ENCODE results near the gene ZDHHC18.
"Not testable (repeated sequence)": the region's sequence is repeated elsewhere in the genome, so short reads cannot be mapped to it uniquely, and the experiment has no call there.

ZDHHC18 gene

GRCh38 chr1:26839779-26840178 is 13.3 kb downstream of the ZDHHC18 start:
- no peak overlapping the region for H2AFZ ChIP-seq (ENCODE audit: insufficient read depth, low read length, poor library complexity)

GRCh38 chr1:26844424-26845196 is 18.1 kb downstream of the ZDHHC18 start:
- no peak overlapping the region for H2BK12ac ChIP-seq (ENCODE audit: low read length)
- no peak overlapping the region for H3K4me3 ChIP-seq (ENCODE audit: low read depth, low read length)
- no peaks in the 10 kb centered on the region for H3K79me2 ChIP-seq (ENCODE audit: control insufficient read depth, insufficient read depth, low read length, poor library complexity)
- H3K9me3 ChIP-seq (ENCODE audit: insufficient read depth, low read depth, low read length), result no peaks in the 10 kb centered on the region
- no peak overlapping the region for H3K18ac ChIP-seq (ENCODE audit: low read length)
- no peak overlapping the region for H4K91ac ChIP-seq (ENCODE audit: low read depth, low read length)
- H3K14ac ChIP-seq (ENCODE audit: low read length), result no peak overlapping the region
- no peak overlapping the region for H3K4me2 ChIP-seq (ENCODE audit: low read length)
- H3K27me3 ChIP-seq (ENCODE audit: insufficient read depth, low read length), result no peaks in the 10 kb centered on the region
- H2BK5ac ChIP-seq (ENCODE audit: low read depth, low read length, poor library complexity), result no peak overlapping the region
- H3K4ac ChIP-seq (ENCODE audit: low read depth, low read length), result no peak overlapping the region
- H3K79me1 ChIP-seq (ENCODE audit: low read length), result no peaks in the 10 kb centered on the region
- peaks cover 29 to 43% of the 10 kb centered on the region in 2 experiments for H3K36me3 ChIP-seq (ENCODE audit: control insufficient read depth in 1 of 2, insufficient read depth in 2 of 2, low read length in 2 of 2)
- no peak overlapping the region for H3K23ac ChIP-seq (ENCODE audit: low read length)
- no peak overlapping the region for H4K12ac ChIP-seq (ENCODE audit: low read depth, low read length)
- H3K27ac ChIP-seq (ENCODE audit: low read depth, low read length), result no peak overlapping the region
- H2BK120ac ChIP-seq (ENCODE audit: insufficient read depth, low read length, poor library complexity), result no peak overlapping the region
- WGBS (ENCODE audit: extremely low coverage, insufficient coverage, insufficient read length), result no CpG with 5 or more reads among the region's 13 CpGs
- DNase-seq, result peak in 1 of 2 donors; percentile 29
- no peak overlapping the region for H2AFZ ChIP-seq (ENCODE audit: insufficient read depth, low read length, poor library complexity)
- no peak overlapping the region for H4K8ac ChIP-seq (ENCODE audit: low read depth, low read length)
- H2AK5ac ChIP-seq (ENCODE audit: low read length), result no peak overlapping the region
- no peaks in the 10 kb centered on the region for H3K4me1 ChIP-seq (ENCODE audit: control insufficient read depth in 1 of 2, insufficient read depth in 2 of 2, low read length in 2 of 2)
- no peak overlapping the region for H3K9ac ChIP-seq (ENCODE audit: low read length)

More at GRCh38 chr1:26839779-26840178, 13.3 kb downstream of the ZDHHC18 start:
- Histone ChIP-seq H2AK5ac (ENCODE audit: low read length) (no peak overlapping the region), H2BK120ac (ENCODE audit: insufficient read depth, low read length, poor library complexity) (no peak overlapping the region), H3K4ac (ENCODE audit: low read depth, low read length) (no peak overlapping the region), H2BK5ac (ENCODE audit: low read depth, low read length, poor library complexity) (no peak overlapping the region), H3K4me2 (ENCODE audit: low read length) (no peak overlapping the region), H3K18ac (ENCODE audit: low read length) (no peak overlapping the region), H4K91ac (ENCODE audit: low read depth, low read length) (no peak overlapping the region), H3K9me3 (ENCODE audit: insufficient read depth, low read depth, low read length) (no peaks in the 10 kb centered on the region), H3K27ac (ENCODE audit: low read depth, low read length) (no peak overlapping the region), H3K79me1 (ENCODE audit: low read length) (no peaks in the 10 kb centered on the region), H3K4me3 (ENCODE audit: low read depth, low read length) (no peak overlapping the region), H3K23ac (ENCODE audit: low read length) (no peak overlapping the region), H3K27me3 (ENCODE audit: insufficient read depth, low read length) (no peaks in the 10 kb centered on the region), H4K12ac (ENCODE audit: low read depth, low read length) (no peak overlapping the region), H4K8ac (ENCODE audit: low read depth, low read length) (no peak overlapping the region), H3K14ac (ENCODE audit: low read length) (no peak overlapping the region), H3K79me2 (ENCODE audit: control insufficient read depth, insufficient read depth, low read length, poor library complexity) (no peaks in the 10 kb centered on the region), H2BK12ac (ENCODE audit: low read length) (no peak overlapping the region), H3K4me1 (ENCODE audit: control insufficient read depth in 1 of 2, insufficient read depth in 2 of 2, low read length in 2 of 2) (no peaks in the 10 kb centered on the region), H3K36me3 (ENCODE audit: control insufficient read depth in 1 of 2, insufficient read depth in 2 of 2, low read length in 2 of 2) (peaks cover 33 to 35% of the 10 kb centered on the region in 2 experiments), H3K9ac (ENCODE audit: low read length) (no peak overlapping the region)
- WGBS (ENCODE audit: extremely low coverage, insufficient coverage, insufficient read length), result no CpG with 5 or more reads among the region's 6 CpGs
- DNase-seq, result no peak

GRCh38 chr1:26847826-26848225 is 21.3 kb downstream of the ZDHHC18 start:
- not testable (repeated sequence) for H3K27ac ChIP-seq (ENCODE audit: low read depth, low read length); H3K4ac ChIP-seq (ENCODE audit: low read depth, low read length); H2BK12ac ChIP-seq (ENCODE audit: low read length); H3K23ac ChIP-seq (ENCODE audit: low read length); H4K91ac ChIP-seq (ENCODE audit: low read depth, low read length); H3K4me1 ChIP-seq (ENCODE audit: control insufficient read depth in 1 of 2, insufficient read depth in 2 of 2, low read length in 2 of 2); H3K79me2 ChIP-seq (ENCODE audit: control insufficient read depth, insufficient read depth, low read length, poor library complexity); H3K27me3 ChIP-seq (ENCODE audit: insufficient read depth, low read length); H3K9me3 ChIP-seq (ENCODE audit: insufficient read depth, low read depth, low read length); H4K8ac ChIP-seq (ENCODE audit: low read depth, low read length); H2AFZ ChIP-seq (ENCODE audit: insufficient read depth, low read length, poor library complexity); H3K4me3 ChIP-seq (ENCODE audit: low read depth, low read length); H2BK5ac ChIP-seq (ENCODE audit: low read depth, low read length, poor library complexity); DNase-seq; H3K79me1 ChIP-seq (ENCODE audit: low read length); H2BK120ac ChIP-seq (ENCODE audit: insufficient read depth, low read length, poor library complexity); H3K9ac ChIP-seq (ENCODE audit: low read length); H3K4me2 ChIP-seq (ENCODE audit: low read length); H2AK5ac ChIP-seq (ENCODE audit: low read length); H4K12ac ChIP-seq (ENCODE audit: low read depth, low read length); H3K14ac ChIP-seq (ENCODE audit: low read length); H3K18ac ChIP-seq (ENCODE audit: low read length)
- WGBS (ENCODE audit: extremely low coverage, insufficient coverage, insufficient read length), result no CpG with 5 or more reads among the region's 6 CpGs
- H3K36me3 ChIP-seq (ENCODE audit: control insufficient read depth in 1 of 2, insufficient read depth in 2 of 2, low read length in 2 of 2), result peaks cover 49 to 59% of the 10 kb centered on the region in 2 experiments

GRCh38 chr1:26848499-26848898 is 22.0 kb downstream of the ZDHHC18 start:
- Histone ChIP-seq H3K4ac (ENCODE audit: low read depth, low read length) (no peak overlapping the region), H3K4me1 (ENCODE audit: control insufficient read depth in 1 of 2, insufficient read depth in 2 of 2, low read length in 2 of 2) (no peaks in the 10 kb centered on the region), H3K36me3 (ENCODE audit: control insufficient read depth in 1 of 2, insufficient read depth in 2 of 2, low read length in 2 of 2) (peaks cover 53 to 63% of the 10 kb centered on the region in 2 experiments), H3K27ac (ENCODE audit: low read depth, low read length) (no peak overlapping the region), H2AK5ac (ENCODE audit: low read length) (no peak overlapping the region), H3K14ac (ENCODE audit: low read length) (no peak overlapping the region), H3K9me3 (ENCODE audit: insufficient read depth, low read depth, low read length) (no peaks in the 10 kb centered on the region), H3K18ac (ENCODE audit: low read length) (no peak overlapping the region), H4K8ac (ENCODE audit: low read depth, low read length) (no peak overlapping the region), H3K9ac (ENCODE audit: low read length) (no peak overlapping the region), H3K4me2 (ENCODE audit: low read length) (no peak overlapping the region), H2BK5ac (ENCODE audit: low read depth, low read length, poor library complexity) (no peak overlapping the region), H2AFZ (ENCODE audit: insufficient read depth, low read length, poor library complexity) (no peak overlapping the region), H3K79me1 (ENCODE audit: low read length) (no peaks in the 10 kb centered on the region), H3K23ac (ENCODE audit: low read length) (no peak overlapping the region), H2BK120ac (ENCODE audit: insufficient read depth, low read length, poor library complexity) (no peak overlapping the region), H3K27me3 (ENCODE audit: insufficient read depth, low read length) (no peaks in the 10 kb centered on the region), H4K12ac (ENCODE audit: low read depth, low read length) (no peak overlapping the region), H3K4me3 (ENCODE audit: low read depth, low read length) (no peak overlapping the region), H4K91ac (ENCODE audit: low read depth, low read length) (no peak overlapping the region), H3K79me2 (ENCODE audit: control insufficient read depth, insufficient read depth, low read length, poor library complexity) (no peaks in the 10 kb centered on the region), H2BK12ac (ENCODE audit: low read length) (no peak overlapping the region)
- no peak for DNase-seq
- no CpG with 5 or more reads among the region's 10 CpGs for WGBS (ENCODE audit: extremely low coverage, insufficient coverage, insufficient read length)
